Measurements from ENCODE around the gene PER2. TPM values are rescaled to one million over a fixed set of nuclear protein-coding genes. Genes with fewer than 3 reads are reported as not detected.
A peak's percentile ranks its signal among the peaks of the same experiment; 100 is the strongest.

PER2 gene
- total RNA-seq, 4 donors from 2014 or later, result 4.1 to 7.5 (median 6.7) TPM

DNA sequence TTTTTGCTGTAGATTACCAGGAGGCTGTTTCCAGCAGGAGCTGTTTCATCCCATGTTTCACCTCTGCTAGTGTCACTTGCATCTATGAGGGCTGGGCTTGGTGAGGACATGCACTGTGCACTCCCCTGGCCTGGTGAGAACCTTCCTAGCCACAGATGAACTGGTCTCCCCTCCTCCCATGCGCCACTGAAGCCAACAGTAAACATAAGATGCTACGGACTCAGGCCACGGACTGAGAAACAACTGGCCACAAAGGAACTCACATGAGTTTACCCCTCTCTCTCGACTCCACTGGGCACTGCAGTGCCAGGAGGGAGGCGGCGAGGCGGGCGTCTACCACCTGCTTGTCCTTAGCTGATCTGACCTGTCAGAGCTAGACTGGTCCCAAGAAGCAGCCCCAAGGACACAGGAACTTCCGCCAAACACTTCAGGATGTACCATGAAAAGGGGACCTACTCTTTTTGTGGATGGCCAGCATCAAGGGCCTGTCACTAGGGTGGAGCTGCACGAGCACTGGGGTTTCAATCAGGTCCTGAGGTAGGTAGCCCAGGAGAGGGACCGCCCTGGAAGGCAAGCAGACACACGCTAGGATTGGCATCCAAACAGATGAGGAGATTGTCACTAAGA, 25.8 kb downstream of the PER2 start:
- DNase-seq, result no peak
- peak overlapping the region; percentile 55 to 70 (median 58) for H3K27ac ChIP-seq
- intact Hi-C loops (cut with DNase I; ENCODE audit: low total_unique reads), result loop anchor here (5.0 kb wide), 1 partner anchor 400 kb away; no protein-coding TSS in a partner anchor

DNA sequence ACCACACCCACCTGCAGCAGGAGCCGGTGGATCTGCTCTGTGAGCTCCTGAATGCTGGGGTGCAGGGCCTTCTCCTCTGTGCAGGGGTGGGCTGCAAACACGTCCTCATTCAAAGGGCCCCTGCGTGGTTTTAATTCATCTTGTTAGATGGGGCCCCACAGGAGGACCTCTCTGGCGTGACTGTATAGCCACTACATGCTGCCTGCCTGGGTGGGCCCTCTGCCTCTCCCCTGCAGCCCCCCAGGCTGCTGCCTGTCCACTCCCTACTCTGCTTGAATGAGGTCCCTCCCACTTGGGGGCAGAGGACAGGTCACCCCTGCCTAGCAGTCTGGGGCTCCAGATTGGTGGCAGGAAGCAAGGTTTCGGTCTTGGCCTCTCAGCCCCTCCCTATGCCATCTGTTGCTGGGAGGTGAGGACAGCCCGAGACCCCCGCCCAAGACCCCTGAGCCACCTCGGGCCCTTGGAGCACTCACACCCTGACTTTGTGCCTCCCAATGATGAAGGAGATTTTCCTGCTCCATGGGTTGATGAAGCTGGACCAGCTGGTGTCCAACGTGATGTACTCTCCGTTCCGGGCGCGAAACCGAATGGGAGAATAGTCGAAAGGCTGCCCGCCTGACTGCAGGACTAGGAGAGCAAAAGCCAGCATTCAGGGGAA, 26.6 kb downstream of the PER2 start:
- TF ChIP-seq, protein P1, sequence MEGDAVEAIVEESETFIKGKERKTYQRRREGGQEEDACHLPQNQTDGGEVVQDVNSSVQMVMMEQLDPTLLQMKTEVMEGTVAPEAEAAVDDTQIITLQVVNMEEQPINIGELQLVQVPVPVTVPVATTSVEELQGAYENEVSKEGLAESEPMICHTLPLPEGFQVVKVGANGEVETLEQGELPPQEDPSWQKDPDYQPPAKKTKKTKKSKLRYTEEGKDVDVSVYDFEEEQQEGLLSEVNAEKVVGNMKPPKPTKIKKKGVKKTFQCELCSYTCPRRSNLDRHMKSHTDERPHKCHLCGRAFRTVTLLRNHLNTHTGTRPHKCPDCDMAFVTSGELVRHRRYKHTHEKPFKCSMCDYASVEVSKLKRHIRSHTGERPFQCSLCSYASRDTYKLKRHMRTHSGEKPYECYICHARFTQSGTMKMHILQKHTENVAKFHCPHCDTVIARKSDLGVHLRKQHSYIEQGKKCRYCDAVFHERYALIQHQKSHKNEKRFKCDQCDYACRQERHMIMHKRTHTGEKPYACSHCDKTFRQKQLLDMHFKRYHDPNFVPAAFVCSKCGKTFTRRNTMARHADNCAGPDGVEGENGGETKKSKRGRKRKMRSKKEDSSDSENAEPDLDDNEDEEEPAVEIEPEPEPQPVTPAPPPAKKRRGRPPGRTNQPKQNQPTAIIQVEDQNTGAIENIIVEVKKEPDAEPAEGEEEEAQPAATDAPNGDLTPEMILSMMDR (IDR thresholded peaks at IDR 0.05 in 4 of 5, conservative IDR thresholded peaks at IDR 0.05 in 1 of 5), result no peak
- TF ChIP-seq POLR2A (IDR thresholded peaks at IDR 0.05), result no peak
- ATAC-seq (no peak), DNase-seq (no peak)
- Histone ChIP-seq H3K27me3 (no peaks in the 10 kb centered on the region), H3K4me1 (peaks cover 18 to 20% of the 10 kb centered on the region in 2 donors), H3K27ac (peak overlapping the region in 2 of 4 donors; percentile 57 to 70), H3K9me3 (no peaks in the 10 kb centered on the region), H3K36me3 (peaks cover 6 to 65% of the 10 kb centered on the region in 2 donors), H3K4me3 (no peak overlapping the region)
- intact Hi-C loops (cut with DNase I; ENCODE audit: low total_unique reads), result loop anchor here (5.0 kb wide), 1 partner anchor 400 kb away; no protein-coding TSS in a partner anchor
- in situ Hi-C loops (cut with MboI; ENCODE audit: low sequenced_read_pairs in 4 of 4), result loop anchor here in 3 of 4 donors (10.0 to 25.0 kb wide), 3 partner anchors 300 to 407 kb away; partner anchors contain the start of genes RAMP1 (in 3 of the 3) and UBE2F (in 1 of the 3)

More for the DNA sequence above, 25.8 kb downstream of the PER2 start:
- H3K27me3 ChIP-seq, result no peaks in the 10 kb centered on the region
- no peak for ATAC-seq
- no peak overlapping the region for H3K4me3 ChIP-seq
- peaks cover 16 to 18% of the 10 kb centered on the region in 2 donors for H3K4me1 ChIP-seq
- in situ Hi-C loops (cut with MboI; ENCODE audit: low sequenced_read_pairs in 4 of 4), result loop anchor here in 3 of 4 donors (10.0 to 25.0 kb wide), 3 partner anchors 300 to 408 kb away; partner anchors contain the start of genes RAMP1 (in 3 of the 3) and UBE2F (in 1 of the 3)
- H3K36me3 ChIP-seq, result peaks cover 6 to 69% of the 10 kb centered on the region in 2 donors
- H3K9me3 ChIP-seq, result no peaks in the 10 kb centered on the region
- TF ChIP-seq, protein P1 (IDR thresholded peaks at IDR 0.05 in 4 of 5, conservative IDR thresholded peaks at IDR 0.05 in 1 of 5), result no peak
- TF ChIP-seq POLR2A (IDR thresholded peaks at IDR 0.05), result no peak

GRCh38 chr2:238260883-238261282, 27.5 kb downstream of the PER2 start:
- Histone ChIP-seq H3K9me3 (no peaks in the 10 kb centered on the region), H3K4me3 (no peak overlapping the region), H3K27ac (no peak overlapping the region), H3K27me3 (no peaks in the 10 kb centered on the region), H3K4me1 (peaks cover 18 to 22% of the 10 kb centered on the region in 2 donors), H3K36me3 (peaks cover 6 to 57% of the 10 kb centered on the region in 2 donors)
- intact Hi-C loops (cut with DNase I; ENCODE audit: low total_unique reads), result loop anchor here (5.0 kb wide), 1 partner anchor 399 kb away; no protein-coding TSS in a partner anchor
- in situ Hi-C loops (cut with MboI; ENCODE audit: low sequenced_read_pairs in 4 of 4), result loop anchor here in 3 of 4 donors (10.0 to 25.0 kb wide), 3 partner anchors 299 to 406 kb away; partner anchors contain the start of genes RAMP1 (in 3 of the 3) and UBE2F (in 1 of the 3)
- DNase-seq (no peak), ATAC-seq (no peak)
- TF ChIP-seq, protein P1 (IDR thresholded peaks at IDR 0.05 in 4 of 5, conservative IDR thresholded peaks at IDR 0.05 in 1 of 5), result no peak
- TF ChIP-seq POLR2A (IDR thresholded peaks at IDR 0.05), result no peak

DNA sequence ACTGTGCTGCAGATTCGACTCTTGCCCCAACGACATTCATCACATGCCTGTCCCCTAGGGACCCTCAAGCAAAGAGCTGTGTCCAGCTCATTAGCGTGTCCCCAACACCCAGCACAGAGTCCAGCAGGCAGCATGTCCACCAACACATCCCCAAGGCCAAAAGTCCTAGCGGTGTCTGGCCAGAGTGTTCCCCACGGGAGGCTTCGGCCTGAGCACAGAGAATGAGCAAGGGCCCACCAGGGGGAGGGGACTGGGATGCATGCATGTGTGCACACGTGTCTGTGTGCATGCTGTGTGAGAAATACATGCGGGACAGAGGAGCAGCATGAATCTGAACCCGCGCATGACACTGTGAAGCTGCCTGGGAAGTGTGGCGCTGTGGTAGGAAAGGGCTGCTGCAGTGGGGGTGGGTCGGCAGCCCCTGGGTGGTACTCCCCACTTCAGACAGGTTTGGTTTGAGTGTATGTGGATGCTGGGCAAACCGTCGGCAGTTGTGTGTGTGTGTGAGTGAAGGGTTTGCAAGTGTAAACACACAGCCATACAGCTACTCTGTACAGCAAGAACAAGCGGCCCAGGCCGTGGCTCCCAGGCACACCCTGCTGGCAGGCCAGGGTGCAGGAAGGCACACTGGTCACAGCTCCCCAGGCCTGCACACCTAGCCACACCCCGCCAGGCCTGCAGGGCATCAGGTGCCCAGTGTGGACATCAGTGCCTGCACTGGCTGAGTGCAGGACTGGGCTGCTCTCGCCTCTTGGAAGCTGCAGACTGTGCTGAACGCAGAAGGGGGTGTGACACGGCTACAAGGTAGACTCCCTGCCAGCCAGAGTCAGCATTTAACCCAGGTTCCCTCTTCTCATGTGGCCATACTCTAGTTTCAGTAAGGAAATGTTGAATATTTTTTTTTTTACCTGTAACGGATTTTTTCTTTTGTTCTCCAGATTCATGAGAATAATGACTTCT, 29.1 kb downstream of the PER2 start:
- in situ Hi-C loops (cut with MboI; ENCODE audit: low sequenced_read_pairs in 4 of 4), result loop anchor here in 3 of 4 donors (10.0 to 25.0 kb wide), 3 partner anchors 297 to 405 kb away; partner anchors contain the start of genes RAMP1 (in 3 of the 3) and UBE2F (in 1 of the 3)

More for the DNA sequence above, 29.1 kb downstream of the PER2 start:
- no peaks in the 10 kb centered on the region for H3K9me3 ChIP-seq
- DNase-seq (no peak), ATAC-seq (no peak)
- H3K27ac ChIP-seq, result no peak overlapping the region
- intact Hi-C loops (cut with DNase I; ENCODE audit: low total_unique reads), result loop anchor here (5.0 kb wide), 1 partner anchor 397 kb away; no protein-coding TSS in a partner anchor
- TF ChIP-seq POLR2A (IDR thresholded peaks at IDR 0.05), result no peak
- TF ChIP-seq, protein P1 (IDR thresholded peaks at IDR 0.05 in 4 of 5, conservative IDR thresholded peaks at IDR 0.05 in 1 of 5), result no peak
- peaks cover 18 to 22% of the 10 kb centered on the region in 2 donors for H3K4me1 ChIP-seq
- H3K4me3 ChIP-seq, result no peak overlapping the region
- no peaks in the 10 kb centered on the region for H3K27me3 ChIP-seq
- peaks cover 10 to 59% of the 10 kb centered on the region in 2 donors for H3K36me3 ChIP-seq

Data from gastrocnemius medialis (tissue), 4 donors.